Ovary (tissue), 9 donors: ENCODE results near the gene MCF2L. TPM values are rescaled to one million over a fixed set of nuclear protein-coding genes. Genes with fewer than 3 reads are reported as not detected.

ENCODE experiments used
- DNase-seq, 5 donors: peaks; one replicate each; pipeline ENCODE4 v3.0.0-alpha.2; 2019 to 2020
- H3K27ac ChIP-seq, 2 donors: fragments of 200-600 bp; one replicate each; pipeline versions ENCODE4 v1.5.1 to v1.8.0; 2019 to 2022
- H3K27me3 ChIP-seq: fragments of 200-600 bp; one replicate; pipeline ENCODE4 v1.8.0; 2022
- H3K36me3 ChIP-seq: fragments of 200-600 bp; sonication (generic); one replicate; pipeline ENCODE4 v1.5.1; 2019
- H3K4me1 ChIP-seq: one replicate; pipeline ENCODE4 v1.8.1; 2013; ENCODE audit warnings: mild to moderate bottlenecking, moderate library complexity; ENCODE audit not compliant: insufficient read depth
- H3K4me3 ChIP-seq: fragments of 200-600 bp; sonication (generic); one replicate; pipeline ENCODE4 v1.5.1; 2017
- H3K9me3 ChIP-seq, 2 donors: fragments of 200-600 bp in 1 of 2; sonication (generic) in 1 of 2; one replicate each; pipeline versions ENCODE4 v1.5.1 to v1.8.1; 2013 to 2019; ENCODE audit warnings: mild to moderate bottlenecking in 1 of 2, moderate library complexity in 1 of 2
- EP300 ChIP-seq: sonication (generic); formaldehyde crosslinking; IDR thresholded peaks from one replicate; pipeline ENCODE4 v1.6.1; 2017; ENCODE audit warnings: antibody characterized with exemption
- POLR2A ChIP-seq: fragments of 450-650 bp; IDR thresholded peaks from one replicate; pipeline ENCODE4 v1.6.1; 2017; ENCODE audit warnings: antibody characterized with exemption, mild to moderate bottlenecking, moderate library complexity
- WGBS, 3 donors: extraction: QIAGEN DNeasy Blood & Tissue Kit in 1 of 3; methylation state at CpG; one replicate each; pipeline versions ENCODE4 v1.1.5 to v1.1.7; 2013 to 2017; 5-methylcytosine and 5-hydroxymethylcytosine counted together
- intact Hi-C, 4 donors: fragments of 100-400 bp; cut with DNase I; formaldehyde crosslinking; loops; one replicate each; pipeline versions ENCODE4 v1.11.0 to v1.15.1; 2022 to 2023
- polyA plus RNA-seq, 2 donors: library from polyadenylated mRNA; stranded (reverse); fragments of 200-250 nt in 1 of 2; fragments of 350-450 nt in 1 of 2; fragmentation: Illumina TruSeq in 1 of 2; extraction: RNeasy Lipid Tissue Mini Kit (QIAGEN cat#74804) in 1 of 2; gene quantifications; one replicate each; pipeline ENCODE4 v1.2.3, GENCODE V29; 2013 to 2014
- total RNA-seq, 7 donors: library from RNA; depleted of rRNA in 2 of 7; stranded (reverse); fragments of >200 nt in 2 of 7; fragmentation: NEBNext Ultra II Directional in 3 of 7; extraction: Animal tissue kit (Norgen Biotek cat#: 25700) in 3 of 7; gene quantifications; one replicate each; pipeline versions ENCODE4 v1.1.0 to v1.2.4, GENCODE V29; 2016 to 2023
- TF ChIP-seq, protein P1 (sequence below), 3 donors: fragments of 450-650 bp in 2 of 3; fragments of 200-600 bp in 1 of 3; IDR thresholded peaks; one replicate each; pipeline versions ENCODE4 v1.5.1 to v1.8.0; 2016 to 2022; ENCODE audit warnings: antibody characterized with exemption in 3 of 3, mild to moderate bottlenecking in 1 of 3
- donor health status: DM: no; HTN: no; CAD: no; lungs with moderate emphysema.
- donor health status: DM: no; HTN: no; CAD: no.
- donor health status: Bipolar disorder and iron deficiency.
- donor health status: DM: yes; HTN: yes; CAD: no.
- donor health status: DM: no; HTN: no; CAD: no.
- donor health status: DM: yes; HTN: yes; CAD: no.

MCF2L gene
- total and polyA plus RNA-seq, 9 donors = 5.6 to 22.2 (median 8.7) TPM

DNA sequence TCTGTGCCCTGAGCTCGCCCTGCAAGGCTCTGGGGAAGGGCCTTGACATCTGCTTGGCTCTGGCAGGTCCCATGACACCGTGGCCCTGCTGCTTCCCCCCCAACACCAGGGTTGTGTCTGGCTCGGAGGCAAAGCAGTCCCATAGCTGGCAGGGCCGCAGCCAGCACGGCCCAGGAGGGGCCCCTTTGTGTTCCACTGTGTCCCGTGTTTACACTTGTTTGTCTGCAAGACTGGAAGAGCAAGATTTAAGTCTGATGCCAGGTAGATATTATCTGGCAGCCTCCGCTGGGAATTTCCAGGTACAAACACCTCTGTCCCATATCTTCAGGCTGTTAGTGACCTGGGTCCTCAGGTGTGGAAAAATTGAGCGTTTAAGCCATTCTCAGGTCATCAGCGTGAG lies 44.3 kb downstream of the MCF2L start:
- intact Hi-C loops = no loop called here
- Histone ChIP-seq H3K9me3 (no peaks in the 10 kb centered on the region), H3K4me3 (no peak overlapping the region), H3K4me1 (no peaks in the 10 kb centered on the region), H3K36me3 (no peaks in the 10 kb centered on the region), H3K27me3 (no peaks in the 10 kb centered on the region), H3K27ac (no peak overlapping the region)
- no peak for DNase-seq
- TF ChIP-seq EP300 (no peak), POLR2A (no peak)
- TF ChIP-seq, protein P1, sequence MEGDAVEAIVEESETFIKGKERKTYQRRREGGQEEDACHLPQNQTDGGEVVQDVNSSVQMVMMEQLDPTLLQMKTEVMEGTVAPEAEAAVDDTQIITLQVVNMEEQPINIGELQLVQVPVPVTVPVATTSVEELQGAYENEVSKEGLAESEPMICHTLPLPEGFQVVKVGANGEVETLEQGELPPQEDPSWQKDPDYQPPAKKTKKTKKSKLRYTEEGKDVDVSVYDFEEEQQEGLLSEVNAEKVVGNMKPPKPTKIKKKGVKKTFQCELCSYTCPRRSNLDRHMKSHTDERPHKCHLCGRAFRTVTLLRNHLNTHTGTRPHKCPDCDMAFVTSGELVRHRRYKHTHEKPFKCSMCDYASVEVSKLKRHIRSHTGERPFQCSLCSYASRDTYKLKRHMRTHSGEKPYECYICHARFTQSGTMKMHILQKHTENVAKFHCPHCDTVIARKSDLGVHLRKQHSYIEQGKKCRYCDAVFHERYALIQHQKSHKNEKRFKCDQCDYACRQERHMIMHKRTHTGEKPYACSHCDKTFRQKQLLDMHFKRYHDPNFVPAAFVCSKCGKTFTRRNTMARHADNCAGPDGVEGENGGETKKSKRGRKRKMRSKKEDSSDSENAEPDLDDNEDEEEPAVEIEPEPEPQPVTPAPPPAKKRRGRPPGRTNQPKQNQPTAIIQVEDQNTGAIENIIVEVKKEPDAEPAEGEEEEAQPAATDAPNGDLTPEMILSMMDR (IDR thresholded peaks at IDR 0.05) = no peak
- whole genome bisulfite sequencing, 3 donors = 80 to 91% (median 86%) methylated on average over 9 of the region's 9 CpGs

DNA sequence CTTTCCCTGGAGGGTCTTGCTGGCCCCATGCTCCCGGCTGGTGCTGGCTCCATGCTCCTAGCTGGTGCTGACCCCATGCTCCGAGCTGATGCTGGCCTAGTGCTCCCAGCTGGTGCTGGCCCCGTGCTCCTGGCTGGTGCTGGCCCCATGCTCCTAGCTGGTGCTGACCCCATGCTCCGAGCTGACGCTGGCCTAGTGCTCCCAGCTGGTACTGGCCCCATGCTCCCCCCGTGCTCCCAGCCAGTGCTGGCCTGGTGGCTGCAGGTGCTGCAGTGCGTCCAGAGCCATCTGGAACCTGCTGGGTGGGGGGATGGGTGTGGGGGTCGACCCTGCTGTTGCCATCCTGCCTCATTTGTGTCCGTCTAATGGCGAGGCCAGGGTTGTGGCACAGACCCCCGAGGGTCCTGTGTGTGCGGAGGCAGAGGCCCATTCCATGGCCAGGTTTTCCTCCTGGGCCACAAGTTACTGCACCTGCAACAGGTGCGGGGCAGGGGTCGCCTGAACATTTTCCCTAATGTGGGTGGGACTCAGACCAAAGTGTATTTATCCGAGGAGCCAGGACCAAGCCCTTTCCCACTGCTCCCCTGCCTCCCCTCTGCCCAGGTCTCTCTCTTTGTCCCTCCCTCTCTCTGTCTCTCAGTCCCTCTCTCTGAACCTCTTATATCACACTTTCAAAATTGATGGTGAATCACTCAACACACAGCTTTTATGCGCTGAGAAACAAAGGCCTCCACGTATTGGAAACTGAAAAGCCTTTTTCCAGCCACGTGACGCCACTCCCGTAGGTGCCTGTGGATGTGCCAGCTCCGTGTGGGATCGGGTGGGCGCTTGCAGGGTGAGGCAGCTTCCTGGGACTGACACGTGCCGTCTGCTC lies 45.1 kb downstream of the MCF2L start:
- H3K4me1 ChIP-seq = no peaks in the 10 kb centered on the region
- H3K9me3 ChIP-seq = no peaks in the 10 kb centered on the region
- no peaks in the 10 kb centered on the region for H3K36me3 ChIP-seq
- H3K4me3 ChIP-seq = no peak overlapping the region
- no peak for DNase-seq
- 84 to 89% (median 85%) methylated on average over 24 to 25 of the region's 25 CpGs for WGBS, 3 donors
- H3K27ac ChIP-seq = no peak overlapping the region
- H3K27me3 ChIP-seq = no peaks in the 10 kb centered on the region
- TF ChIP-seq, protein P1 (IDR thresholded peaks at IDR 0.05) = no peak
- no peak for TF ChIP-seq EP300
- intact Hi-C loops = no loop called here

DNA sequence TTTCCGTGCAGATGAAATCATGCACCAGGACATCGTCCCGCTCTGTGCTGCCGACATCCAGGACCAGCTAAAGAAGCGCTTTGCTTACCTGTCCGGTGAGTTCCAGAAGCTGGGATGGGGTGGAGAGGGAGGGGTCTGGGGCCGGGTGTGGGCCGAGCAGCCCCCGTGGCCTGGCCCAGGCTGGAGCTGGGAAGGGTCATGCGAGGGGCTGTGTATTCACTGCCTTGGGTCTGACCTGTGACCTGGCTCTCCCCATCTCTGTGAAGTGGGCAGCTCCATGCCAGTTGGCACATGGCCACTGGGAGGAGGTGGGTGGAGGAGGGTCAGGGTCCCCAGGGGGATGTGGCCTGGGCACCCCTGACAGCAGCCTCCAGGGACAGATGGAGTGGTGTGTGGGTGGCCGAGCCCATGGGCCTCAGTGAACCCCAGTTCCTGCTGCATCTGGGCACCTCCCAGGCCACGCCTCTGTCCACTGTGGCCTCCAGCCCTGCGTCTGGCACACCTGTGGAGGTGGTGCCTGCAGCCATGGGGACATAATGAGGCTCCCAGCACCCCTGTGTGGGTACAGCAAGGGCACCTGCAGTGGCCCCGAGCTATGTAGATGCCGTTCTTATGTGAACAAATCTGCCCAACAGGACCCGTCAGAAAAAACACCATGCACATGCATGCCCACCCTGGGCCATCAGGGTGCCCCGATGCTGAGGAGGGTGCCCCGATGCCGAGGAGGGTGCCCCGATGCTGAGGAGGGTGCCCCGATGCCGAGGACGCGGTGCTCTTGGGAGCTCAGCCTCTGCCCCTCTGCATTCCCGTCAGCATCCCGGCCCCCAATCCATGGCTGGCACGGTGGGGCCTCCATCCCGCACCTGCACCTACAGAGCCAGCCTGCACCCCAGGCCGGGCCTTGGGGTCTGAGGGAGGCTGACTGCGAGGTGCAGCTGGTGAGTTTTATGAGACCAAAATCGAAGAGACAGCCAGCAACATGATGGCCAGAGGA lies 46.0 kb downstream of the MCF2L start:
- Histone ChIP-seq H3K9me3 (no peaks in the 10 kb centered on the region), H3K27ac (no peak overlapping the region), H3K36me3 (no peaks in the 10 kb centered on the region), H3K4me3 (no peak overlapping the region), H3K4me1 (no peaks in the 10 kb centered on the region), H3K27me3 (no peaks in the 10 kb centered on the region)
- no peak for DNase-seq
- intact Hi-C loops = no loop called here
- WGBS, 3 donors = 86 to 92% (median 90%) methylated on average over 26 to 31 of the region's 31 CpGs
- no peak for TF ChIP-seq POLR2A
- TF ChIP-seq, protein P1 (IDR thresholded peaks at IDR 0.05) = no peak
- no peak for TF ChIP-seq EP300

DNA sequence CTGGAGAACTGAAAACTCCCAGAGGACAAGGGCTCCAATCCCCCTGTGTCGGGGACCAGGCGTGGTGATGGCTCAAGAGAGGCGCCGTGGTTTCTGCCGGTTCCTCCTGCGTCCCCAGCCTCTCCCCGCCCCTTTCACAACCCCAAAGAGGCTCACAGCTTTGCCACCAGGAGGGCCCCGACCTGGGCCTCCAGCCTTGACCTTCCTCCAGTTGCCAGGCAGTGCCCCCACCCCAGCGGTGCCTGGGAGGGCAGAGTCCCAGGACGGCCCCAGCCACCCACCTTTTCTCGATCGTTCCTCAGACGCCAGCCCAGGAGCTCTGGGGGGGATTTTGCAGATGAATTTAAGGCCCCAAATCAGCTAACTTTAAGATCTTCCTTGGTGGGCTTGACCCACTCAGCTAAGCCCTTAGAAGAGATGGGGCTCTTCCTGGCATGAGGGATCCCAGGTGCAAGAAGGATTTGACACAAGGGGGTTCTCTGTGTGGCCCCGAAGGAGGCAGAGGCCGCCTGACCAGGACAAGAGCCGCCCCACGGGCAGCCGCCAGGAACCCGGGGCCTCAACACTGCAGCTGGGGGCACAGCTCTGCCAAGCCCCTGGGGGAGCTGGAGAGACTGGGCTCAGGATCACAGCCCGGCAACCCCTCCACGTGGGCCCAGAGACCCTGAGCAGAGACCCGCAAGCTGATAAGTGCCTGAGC lies 47.0 kb downstream of the MCF2L start:
- intact Hi-C loops = no loop called here
- Histone ChIP-seq H3K27ac (no peak overlapping the region), H3K4me1 (no peaks in the 10 kb centered on the region), H3K36me3 (no peaks in the 10 kb centered on the region), H3K9me3 (no peaks in the 10 kb centered on the region), H3K4me3 (no peak overlapping the region), H3K27me3 (no peaks in the 10 kb centered on the region)
- TF ChIP-seq, protein P1 (IDR thresholded peaks at IDR 0.05) = no peak
- TF ChIP-seq POLR2A (no peak), EP300 (no peak)
- 76 to 83% (median 82%) methylated on average over 22 of the region's 22 CpGs for WGBS, 3 donors
- DNase-seq = no peak
